OCI-LY7 (cell line): ENCODE data around the gene COG7.

ENCODE experiments used
- CTCF ChIP-seq: fragments of 200-600 bp; sonication (generic); conservative IDR thresholded peaks from 2 replicates; pipeline ENCODE4 v1.5.1; 2014; ENCODE audit warnings: mild to moderate bottlenecking, antibody characterized with exemption, low read length, moderate library complexity, mixed read lengths
- EZH2phosphoT487 ChIP-seq: fragments of 200-600 bp; sonication (generic); IDR thresholded peaks from 2 replicates; pipeline ENCODE4 v1.6.1; 2018; ENCODE audit warnings: low read depth, borderline replicate concordance, mild to moderate bottlenecking, mixed run types, antibody characterized with exemption, low read length, moderate library complexity, mixed read lengths

GRCh38 chr16:23423496-23424049, 29.4 kb downstream of the COG7 start:
- no peak for TF ChIP-seq CTCF
- no peak for TF ChIP-seq EZH2phosphoT487
